ENCODE measurements around the gene STRA6.

Gene STRA6

GRCh38 chr15:74227968-74228722 is 25.6 kb upstream of the STRA6 start:
- no peak for DNase-seq (ENCODE audit: extremely low spot score, insufficient read length, low read depth)
- FAIRE-seq, result no peak

DNA sequence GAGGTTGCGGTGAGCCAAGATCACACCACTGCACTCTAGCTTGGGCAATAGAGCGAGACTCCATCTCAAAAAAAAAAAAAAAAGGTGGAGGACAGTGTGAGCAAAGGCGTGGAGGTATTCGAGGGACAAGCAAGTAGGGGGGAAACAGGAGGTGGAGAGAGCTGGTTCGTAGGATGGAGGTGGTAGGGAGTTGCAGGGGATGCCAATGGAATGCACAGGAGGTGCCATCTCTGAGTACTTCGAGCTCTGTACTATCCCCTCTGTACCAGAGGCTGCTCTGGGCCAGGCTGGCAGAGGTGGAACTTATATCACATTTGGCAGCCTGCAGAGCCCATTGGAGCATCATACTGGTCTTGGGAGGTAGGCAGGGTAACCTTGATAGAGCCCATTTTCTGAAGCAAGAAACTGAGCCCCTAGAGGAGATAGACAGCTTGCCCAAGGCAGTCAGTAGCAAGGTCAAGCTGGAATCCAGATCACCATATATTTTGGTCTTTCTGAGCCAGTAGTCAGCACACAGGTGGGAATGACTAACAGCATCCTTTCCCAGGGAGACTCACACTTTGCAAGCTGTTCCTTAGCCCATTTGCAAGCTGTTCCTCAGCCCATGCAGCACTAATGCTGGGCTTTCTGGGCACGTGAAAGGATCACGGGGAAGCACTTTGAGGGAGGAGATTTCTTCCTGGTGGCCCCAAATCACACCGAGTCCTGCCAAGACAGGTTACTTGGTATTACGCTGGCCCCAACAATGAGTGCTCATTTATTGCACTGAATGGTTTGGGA is 24.4 kb upstream of the STRA6 start:
- no peak for FAIRE-seq
- no peak for DNase-seq (ENCODE audit: extremely low spot score, insufficient read length, low read depth)

DNA sequence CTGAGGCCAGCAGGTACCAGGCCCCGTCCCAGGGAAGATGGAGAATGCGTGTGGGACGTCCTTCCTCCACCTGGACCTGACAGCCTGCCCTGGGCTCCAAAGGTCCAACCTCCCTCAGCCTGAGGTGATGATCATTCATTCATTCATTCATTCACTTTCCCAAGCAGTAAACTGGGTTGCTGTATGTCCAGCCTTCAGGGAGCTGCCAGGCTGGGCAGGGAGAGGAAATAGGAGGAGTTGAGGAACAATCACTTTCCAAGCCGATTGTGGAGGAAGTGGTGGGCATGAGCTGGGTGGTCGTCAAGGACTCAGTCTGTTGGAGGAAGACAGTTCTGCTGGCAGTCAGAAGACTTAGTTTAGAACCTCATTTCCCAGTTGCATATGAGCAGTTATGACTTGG is 23.3 kb upstream of the STRA6 start:
- DNase-seq (ENCODE audit: extremely low spot score, insufficient read length, low read depth) (no peak), FAIRE-seq (no peak)

DNA sequence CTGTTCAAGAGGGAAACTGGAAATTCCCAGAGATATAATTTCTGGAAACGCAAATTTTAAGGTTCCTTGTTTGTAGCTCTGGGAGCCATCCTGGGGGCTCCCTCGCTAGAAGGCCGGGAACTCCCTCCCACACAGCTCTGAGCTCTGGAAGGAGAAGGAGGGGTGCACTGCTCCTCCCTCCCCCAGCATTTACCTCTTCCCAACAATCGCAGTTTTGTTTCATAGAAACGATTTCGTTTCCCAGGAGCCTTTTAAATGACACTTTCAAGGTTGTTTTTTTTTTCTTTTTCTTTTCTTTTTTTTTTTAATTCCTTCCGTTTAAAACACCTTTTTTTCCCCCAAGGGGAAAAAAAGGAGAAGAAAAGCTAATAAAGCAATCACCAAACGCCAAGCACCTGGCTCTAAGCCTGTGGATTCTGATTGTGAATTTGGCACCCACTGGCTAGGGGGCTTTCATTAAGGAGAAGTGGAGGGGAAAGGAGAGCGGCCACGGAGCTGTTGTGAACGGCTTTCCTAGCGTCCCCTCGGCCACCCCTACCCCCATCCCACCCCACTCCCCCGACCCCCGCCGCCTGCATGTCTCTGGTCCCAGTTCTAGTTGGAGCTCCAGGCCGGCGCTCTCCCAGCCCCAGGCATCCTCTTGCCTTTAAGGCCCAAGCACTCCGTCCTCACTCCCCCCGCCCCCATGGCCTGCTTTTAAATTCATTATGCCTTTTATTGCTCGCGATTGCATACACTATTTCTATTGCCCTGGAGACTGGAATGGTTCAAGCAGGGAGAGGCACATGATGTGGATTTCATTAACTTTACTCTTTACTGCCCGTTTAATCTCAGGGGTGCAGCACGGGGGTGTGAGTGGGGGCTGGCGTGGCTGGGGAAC is 19.9 kb upstream of the STRA6 start:
- FAIRE-seq (no peak), DNase-seq (ENCODE audit: extremely low spot score, insufficient read length, low read depth) (no peak)

DNA sequence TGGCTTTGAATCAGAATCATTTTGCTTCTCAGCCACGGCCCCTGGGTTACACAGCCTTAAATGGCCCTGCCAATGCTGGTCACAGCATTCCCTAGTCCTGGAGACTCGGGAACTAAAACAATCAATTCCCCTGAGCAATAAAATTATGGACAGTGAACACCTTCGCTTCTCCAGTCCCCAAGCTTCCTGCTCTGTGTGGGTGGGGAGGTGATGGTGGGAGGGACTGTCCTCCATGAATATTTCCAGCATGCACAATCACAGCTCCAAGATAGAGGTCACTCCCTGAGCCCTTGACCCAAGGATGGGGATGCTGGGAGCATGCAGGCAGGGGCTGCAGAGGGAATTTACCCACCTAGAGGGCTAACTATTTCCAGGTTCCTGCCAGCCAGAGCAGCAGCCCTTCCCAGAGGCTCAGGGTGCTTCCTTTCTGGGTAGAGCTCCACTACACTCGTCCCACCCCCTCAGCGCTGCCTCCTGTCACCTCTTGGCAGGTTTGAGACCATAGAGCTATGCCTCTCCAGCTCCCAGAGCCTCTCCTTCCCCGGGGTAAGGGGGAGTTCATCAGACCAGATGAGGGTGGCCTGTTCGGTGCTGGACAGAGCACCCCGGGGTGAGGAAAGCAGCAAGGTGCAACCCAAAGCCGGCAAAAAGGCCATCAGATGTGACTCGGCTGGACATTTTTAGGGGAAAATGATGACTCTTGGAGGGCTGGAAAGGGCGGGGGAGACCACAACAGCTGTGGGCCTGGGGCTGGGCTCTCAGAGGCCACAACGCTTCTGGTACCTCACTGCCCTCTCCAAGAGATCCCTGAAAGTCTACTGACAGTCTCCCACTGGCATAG is 19.0 kb upstream of the STRA6 start:
- no peak for DNase-seq (ENCODE audit: extremely low spot score, insufficient read length, low read depth)
- FAIRE-seq, result no peak

DNA sequence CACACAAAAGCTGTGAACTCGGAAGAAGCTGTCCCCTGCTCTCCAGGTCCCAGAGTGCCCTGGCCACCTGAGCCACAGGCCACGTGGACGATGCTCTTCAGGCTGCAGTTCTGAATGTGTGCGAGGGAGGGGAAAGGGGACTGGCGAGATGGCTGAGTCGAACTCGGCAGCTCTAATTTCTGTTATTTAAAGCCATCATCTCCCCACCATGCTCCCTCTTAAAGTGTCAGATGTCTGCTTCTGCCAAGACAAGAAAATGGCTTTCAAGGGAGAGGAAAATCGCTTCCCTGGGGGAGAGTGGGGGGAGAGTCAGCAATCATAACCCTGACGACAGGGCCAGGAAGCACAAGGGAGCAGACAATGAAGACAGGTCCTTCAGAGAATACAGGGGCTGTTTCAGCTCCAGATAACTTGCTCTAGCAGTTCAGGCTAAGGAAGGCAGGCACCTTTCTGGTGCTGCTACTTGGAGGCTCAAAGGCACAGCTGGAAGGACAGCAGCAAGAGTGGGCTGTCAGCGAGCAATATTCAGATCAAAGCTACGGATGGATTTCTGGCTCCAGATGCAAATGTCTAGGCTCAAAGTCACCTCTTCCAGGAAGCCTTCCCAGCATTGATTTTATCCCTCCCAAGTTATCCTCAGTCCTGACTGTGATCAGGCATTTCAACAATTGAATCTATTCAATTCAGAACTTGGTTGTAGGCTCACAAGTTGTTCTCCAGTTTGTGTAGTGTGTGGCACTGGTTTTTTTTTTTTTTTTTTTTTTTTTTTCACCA is 18.1 kb upstream of the STRA6 start:
- no peak for FAIRE-seq
- no peak for DNase-seq (ENCODE audit: extremely low spot score, insufficient read length, low read depth)

DNA sequence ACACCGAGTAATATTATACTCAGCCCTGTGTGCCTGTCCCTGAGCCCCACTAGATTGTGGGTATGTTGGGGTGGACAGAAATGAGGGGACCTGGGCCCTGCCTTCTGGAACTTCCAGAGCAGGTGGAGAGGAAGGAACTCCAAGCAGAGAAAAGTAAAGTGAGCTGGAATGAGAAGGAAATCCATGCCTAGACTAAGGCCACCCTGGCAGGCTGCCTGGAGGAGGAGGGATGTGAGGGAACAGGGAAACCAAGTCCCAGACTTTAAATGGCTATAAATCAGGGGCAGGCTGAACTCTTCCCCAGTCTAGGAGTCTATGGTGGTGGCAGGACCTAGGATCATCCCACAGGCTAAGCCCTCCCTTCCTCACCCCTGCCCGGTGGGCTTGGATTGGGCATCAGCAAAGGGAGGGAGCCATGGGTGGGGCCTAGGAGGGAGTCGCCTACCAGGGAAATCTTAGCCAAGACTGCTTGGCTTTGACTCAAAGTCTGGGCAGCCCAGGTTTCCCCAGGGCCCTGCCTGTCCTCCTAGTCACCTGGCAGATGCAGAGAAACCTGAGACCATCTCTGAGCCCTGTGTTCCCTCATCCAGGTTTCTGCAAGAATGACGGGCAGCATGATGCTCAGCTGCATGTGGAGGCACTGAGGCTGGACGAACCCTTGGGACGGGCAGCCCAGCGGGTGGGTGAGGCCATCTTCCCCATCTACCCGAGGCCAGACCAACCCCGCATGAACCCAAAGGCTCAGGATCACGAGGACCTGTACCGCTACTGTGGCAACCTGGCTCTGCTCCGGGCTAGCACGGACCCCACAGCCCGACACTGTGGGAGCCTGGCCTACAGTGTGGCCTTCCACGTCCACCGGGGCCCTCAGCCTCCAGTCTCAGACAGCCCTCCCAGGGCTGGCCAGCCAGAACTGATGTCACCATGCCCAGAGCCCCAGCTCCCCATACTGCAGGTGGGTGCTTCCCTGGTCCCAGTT is 15.6 kb upstream of the STRA6 start:
- no peak for FAIRE-seq
- DNase-seq (ENCODE audit: extremely low spot score, insufficient read length, low read depth), result no peak

- DNase-seq (ENCODE audit: extremely low spot score, insufficient read length, low read depth), result no peak
- no peak for FAIRE-seq
Observed at GRCh38 chr15:74216949-74217348, 14.4 kb upstream of the STRA6 start.

- FAIRE-seq (no peak), DNase-seq (ENCODE audit: extremely low spot score, insufficient read length, low read depth) (no peak)
Observed at GRCh38 chr15:74215958-74216357, 13.4 kb upstream of the STRA6 start.

DNA sequence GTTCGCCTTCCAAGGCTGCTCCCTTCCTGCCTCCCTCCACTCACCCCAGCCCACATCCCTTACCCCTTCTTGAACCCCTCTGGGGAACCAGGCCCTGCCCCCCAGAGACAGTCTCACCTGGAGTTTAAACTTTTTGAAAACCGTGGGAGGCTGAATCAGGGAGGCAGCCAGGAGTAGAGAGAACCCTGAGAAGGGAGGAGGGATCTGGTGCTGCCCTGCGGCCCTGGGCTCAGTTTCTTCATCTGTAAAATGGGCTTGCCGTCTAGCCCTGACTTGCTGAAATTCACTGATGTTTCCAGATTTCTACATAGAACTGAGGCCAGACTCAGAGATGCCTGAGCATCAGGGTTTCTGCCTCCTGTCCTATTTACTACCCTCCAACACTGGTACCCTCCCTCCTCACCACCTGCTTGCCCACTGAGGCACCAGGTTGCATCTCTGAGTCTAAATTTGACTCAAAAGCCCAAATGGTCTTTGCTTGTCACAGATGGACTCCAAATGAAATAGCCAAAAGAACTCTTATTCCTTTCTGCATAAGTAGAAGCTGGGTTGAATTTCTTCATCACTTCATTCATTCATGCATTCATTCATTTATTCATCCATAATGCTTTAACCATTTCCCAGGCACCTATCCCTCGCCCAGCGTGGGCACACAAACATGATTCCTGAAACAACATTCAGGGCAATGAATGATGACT is 11.9 kb upstream of the STRA6 start:
- no peak for DNase-seq (ENCODE audit: extremely low spot score, insufficient read length, low read depth)
- no peak for FAIRE-seq

GRCh38 chr15:74213858-74214284 is 11.3 kb upstream of the STRA6 start:
- no peak for DNase-seq (ENCODE audit: extremely low spot score, insufficient read length, low read depth)
- FAIRE-seq, result no peak

DNA sequence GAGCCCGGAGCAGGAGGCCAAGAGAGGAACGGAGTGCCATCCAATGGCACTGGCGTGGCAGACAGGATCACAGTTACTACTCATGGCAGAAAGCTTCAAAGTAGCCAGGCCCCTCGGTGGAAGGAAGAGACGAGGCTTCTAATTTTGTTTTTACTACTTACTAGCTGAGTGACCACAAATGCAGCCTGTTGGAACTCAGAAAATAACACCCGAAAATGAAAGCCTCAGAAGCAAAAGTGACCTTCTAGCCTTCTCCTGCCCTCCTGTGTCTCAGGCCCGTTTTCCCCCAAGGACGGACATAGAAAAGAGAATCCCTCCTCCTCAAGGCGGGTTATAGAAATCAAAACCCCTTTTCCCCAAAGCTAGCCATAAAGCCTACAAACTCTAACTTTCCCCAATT is 9.9 kb upstream of the STRA6 start:
- DNase-seq (ENCODE audit: extremely low spot score, insufficient read length, low read depth), result no peak
- peak; percentile 58 for FAIRE-seq

DNA sequence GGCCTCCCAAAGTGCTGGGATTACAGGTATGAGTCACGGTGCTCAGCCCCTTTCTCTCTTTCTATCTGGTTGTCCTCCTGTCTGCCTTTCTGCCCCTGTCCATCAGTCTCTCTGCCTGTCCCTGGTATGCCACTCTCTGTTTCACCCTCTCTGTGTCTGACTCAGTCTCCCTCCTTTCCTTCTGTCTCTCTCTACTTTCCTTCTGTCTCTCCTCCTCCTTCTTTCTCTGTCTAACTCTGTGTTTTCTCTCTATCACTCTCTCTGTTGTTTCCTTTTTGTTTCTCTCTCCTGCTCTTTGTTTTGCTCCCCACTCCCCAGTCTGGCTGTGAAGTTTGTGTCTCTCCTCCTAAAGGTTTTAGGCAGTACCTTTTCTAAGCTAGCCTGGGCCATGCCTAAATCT is 9.1 kb upstream of the STRA6 start:
- DNase-seq (ENCODE audit: extremely low spot score, insufficient read length, low read depth) (no peak), FAIRE-seq (no peak)

GRCh38 chr15:74210729-74211128 is 8.1 kb upstream of the STRA6 start:
- no peak for FAIRE-seq
- DNase-seq (ENCODE audit: extremely low spot score, insufficient read length, low read depth), result no peak

DNA sequence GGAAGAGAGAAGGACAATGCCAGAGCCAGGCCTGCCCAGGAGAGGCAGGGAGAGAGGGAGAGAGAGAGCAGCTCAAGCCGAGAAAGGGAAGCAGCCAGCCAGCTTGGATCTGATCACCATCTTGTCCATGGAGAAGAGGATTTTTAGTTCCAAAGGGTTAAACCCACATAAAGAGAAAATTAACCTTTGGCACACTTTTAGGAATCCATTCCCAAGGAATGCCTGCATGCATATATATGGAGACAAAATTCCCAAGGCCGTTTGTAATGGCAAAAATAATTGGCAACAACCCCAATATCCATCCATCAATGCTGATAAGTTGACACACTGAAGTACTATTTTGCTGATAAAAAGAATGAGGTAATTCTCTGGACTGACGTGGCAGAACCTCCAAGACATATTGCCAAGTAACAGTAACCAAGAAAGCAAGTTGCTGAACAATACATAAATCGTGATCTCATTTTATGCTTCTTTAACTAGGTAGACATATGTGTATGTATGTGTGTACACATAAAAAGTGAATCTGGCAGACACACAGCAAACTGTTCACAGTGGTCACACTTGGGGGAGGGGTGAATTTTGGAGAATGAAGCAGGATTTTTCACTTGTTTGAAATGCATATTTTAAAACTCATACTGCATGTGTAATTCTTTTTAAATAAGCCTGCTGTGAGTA is 7.5 kb upstream of the STRA6 start:
- FAIRE-seq, result no peak
- no peak for DNase-seq (ENCODE audit: extremely low spot score, insufficient read length, low read depth)

GRCh38 chr15:74209560-74209958 is 7.0 kb upstream of the STRA6 start:
- DNase-seq (ENCODE audit: extremely low spot score, insufficient read length, low read depth) (no peak), FAIRE-seq (no peak)

All from GM18507 (cell line).